NCI-H187 treated with DMSO at 0.1 percent for 48 hours (cell line): ENCODE data around the gene SMARCC1.
"Not testable (repeated sequence)": the region's sequence is repeated elsewhere in the genome, so short reads cannot be mapped to it uniquely, and the experiment has no call there.

Source experiments
- DNase-seq: peaks from one replicate; lab custom pipeline; 2025; lab: John Stamatoyannopoulos, UW

Gene SMARCC1

DNA sequence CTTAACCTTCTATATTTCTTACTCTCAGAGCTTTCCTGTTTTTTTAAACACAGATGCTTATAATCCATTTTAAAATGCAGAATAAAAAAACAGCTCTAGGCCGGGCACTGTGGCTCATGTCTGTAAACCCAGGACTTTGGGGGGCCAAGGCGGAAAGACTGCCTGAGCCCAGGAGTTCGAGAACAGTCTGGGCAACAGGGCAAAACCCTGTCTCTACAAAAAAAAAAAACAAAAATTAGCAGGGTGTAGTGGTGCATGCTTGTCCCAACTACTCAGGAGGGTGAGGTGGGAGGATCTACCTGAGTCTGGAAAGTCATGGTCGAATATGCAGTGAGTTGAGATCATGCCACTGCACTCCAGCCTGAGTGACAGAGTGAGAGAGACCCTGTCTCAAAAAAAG lies 15.5 kb downstream of the SMARCC1 start:
- no peak for DNase-seq

DNA sequence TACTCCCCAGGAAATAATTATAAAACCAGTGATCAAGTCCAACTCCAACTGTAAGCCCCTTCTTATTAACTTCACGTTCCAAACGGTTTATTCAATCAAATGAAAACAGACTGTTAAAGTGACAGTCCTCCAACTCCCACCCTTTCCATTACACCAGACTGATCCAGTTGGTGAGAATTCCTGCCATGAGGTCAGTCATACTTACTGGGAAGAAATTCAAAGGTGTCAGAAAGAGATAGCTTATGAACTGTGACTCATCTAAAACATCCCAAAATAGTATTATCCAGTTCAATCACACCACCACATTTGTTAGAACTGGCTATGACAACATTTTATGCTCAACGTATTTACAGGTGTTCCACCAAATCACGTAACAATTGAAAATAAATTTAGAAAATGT lies 19.5 kb downstream of the SMARCC1 start:
- no peak for DNase-seq

DNA sequence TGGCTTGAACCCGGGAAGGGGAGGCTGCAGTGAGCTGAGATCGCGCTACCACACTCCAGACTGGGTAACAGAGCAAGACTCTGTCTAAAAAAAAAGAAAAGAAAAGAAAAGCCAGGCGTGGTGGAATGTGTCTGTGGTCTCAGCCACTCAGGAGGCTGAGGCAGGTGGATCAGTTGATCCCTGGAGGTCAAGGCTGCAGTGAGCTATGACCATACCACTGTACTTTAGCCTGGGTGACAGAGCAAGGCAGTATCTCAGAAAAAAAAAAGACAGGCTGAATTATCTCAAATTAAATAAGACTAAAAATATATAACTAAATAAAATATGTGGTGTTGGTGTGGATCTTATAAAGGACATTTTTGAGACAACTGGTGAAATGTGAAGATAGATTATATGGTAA lies 20.6 kb downstream of the SMARCC1 start:
- no peak for DNase-seq

DNA sequence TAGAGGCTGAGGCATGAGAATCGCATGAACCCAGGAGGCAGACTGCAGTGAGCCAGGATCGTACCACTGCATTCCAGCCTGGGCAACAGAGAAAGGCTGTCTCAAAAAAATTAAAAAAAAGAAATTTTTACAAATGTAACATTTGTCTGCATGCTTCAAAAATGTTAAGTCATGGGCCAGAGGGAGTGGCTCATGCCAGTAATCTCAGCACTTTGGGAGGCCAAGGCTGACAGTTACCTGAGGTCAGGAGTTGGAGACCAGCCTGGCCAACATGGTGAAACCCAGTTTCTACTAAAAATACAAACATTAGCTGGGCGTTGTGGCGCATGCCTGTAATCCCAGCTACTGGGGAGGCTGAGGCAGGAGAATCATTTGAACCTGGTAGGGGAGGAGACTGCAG lies 21.5 kb downstream of the SMARCC1 start:
- DNase-seq = not testable (repeated sequence)

DNA sequence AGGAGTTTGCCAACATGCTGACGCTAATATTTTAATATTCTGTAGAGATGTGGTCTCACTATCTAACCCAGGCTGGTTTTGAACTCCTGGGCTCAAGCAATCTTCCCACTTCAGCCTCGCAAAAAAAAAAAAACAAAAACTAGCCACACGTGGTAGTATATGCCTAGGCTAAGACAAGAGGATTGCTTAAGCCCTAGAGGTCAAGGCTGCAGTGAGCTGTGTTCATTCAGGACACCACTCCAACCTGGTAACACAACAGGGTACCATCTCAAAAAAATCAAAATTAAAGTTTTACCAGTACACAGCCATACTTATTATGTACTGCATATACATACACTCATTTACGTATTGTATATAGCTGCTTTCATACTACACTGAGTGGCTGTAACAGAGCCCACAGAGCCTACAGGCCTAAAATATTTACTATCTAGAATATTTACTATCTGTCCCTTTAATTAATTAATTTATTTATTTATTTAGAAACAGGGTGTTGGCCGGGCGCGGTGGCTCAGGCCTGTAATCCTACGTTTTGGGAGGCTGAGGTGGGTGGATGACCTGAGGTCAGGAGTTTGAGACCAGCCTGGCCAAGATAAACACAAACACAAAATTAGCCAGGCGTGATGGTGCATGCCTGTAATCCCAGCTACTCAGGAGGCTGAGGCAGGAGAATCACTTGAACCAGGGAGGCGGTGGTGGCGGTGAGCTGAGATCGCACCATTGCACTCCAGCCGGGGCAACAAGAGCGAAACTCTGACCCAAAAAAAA lies 23.2 kb downstream of the SMARCC1 start:
- DNase-seq = no peak

DNA sequence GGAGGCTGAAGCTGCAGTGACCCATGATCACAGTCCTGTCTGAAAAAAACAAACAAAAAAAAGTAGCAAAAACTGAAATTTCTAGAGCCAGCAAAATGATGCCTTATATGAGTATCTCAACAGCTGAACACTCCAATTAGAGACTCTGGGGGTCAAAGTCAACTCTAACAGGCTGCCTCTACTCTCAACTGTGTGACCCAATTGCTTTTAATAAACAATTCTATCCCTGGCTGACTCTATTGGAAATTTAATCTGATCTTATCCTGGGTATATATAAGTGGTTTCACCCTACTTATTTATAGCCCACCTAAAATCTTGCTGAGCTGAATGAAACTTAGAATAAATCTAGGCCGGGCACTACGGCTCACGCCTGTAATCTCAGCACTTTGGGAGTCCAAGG lies 29.0 kb downstream of the SMARCC1 start:
- no peak for DNase-seq

DNA sequence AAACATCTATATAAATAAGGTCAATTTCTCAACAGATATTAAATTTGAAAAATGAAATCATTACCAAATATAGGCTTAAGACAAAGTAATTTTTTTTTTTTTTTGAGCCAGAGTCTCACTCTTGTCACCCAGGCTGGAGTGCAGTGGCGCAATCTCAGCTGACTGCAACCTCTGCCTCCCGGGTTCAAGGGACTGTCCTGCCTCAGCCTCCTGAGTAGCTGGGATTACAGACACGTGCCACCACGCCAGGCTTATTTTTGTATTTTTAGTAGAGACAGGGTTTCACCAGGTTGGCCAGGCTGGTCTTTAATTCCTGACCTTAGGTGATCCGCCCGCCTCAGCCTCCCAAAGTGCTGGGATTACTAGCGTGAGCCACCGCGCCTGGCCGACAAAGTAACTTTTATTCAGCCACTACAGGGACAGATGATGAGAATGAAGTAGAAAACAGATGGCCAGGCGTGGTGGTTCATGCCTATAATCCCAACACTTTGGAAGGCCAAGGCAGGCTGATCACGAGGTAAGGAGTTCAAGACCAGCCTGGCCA lies 30.8 kb downstream of the SMARCC1 start:
- not testable (repeated sequence) for DNase-seq

DNA sequence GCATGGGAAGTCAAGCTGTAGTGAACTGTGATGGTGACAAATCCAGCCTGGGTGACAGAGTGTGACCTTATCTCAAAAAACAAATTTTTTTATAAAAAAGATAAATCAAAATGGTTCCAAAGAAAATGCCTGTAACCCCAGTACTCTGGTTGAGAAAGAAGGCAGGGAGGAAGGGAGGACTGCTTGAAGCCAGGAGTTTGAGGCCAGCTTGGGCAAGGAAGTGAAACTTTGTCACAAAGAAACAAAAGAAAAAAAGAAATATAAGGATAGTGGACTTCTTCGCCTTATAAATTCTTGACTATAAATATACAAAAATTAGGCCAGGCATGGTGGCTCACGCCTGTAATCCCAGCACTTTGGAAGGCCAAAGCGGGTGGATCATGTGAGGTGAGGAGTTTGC lies 34.1 kb downstream of the SMARCC1 start:
- DNase-seq = no peak

DNA sequence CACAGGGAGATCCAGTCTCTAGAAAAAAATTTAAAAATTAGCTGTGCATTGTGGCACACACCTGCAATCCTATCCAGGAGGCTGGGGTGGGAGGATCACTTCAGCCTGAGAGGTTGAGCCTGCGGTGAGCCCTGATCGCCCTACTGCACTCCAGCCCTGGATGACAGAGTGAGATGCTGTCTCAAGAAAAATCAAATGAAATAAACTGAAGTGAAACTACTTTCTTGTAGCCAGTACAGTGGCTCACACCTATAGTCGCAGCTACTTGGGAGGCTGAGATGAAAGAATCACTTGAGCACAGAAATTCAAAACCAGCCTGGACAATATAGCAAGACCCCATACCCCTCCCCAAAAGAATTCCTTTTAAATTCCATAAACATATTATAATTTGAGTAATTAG lies 35.4 kb downstream of the SMARCC1 start:
- DNase-seq = no peak

DNA sequence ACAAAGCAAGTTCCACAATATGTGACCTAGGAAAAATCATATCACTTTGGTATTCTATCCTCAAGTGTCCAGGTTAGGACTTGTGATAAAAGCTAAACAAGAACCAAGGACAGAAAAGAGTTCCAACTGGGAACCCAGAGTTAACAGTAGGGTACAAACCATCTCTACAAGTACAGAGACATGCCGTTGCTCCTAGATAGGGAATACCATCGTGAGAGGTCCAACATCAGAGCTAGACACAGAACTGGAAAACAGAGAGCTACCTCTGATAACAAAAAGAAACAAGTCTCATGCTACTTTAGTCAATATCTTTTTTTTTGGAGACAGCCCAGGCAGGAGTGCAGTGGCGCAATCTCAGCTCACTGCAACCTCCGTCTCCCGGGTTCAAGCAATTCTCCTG lies 37.8 kb downstream of the SMARCC1 start:
- DNase-seq = no peak

DNA sequence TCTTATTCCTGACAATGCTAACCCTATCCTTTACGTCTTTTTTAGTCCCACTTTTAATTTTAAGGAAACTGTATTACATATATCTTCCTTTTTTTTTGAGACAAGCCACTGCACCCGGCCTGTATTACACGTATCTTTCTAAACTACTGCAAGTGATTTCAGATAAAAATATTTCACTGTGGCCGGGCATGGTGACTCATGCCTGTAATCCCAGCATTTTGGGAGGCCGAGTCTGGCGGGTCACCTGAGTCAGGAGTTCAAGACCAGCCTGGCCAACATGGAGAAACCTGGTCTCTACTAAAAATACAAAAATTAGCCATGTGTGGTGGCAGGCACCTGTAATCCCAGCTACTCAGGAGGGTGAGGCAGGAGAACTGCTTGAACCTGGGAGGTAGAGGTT lies 38.3 kb downstream of the SMARCC1 start:
- DNase-seq = not testable (repeated sequence)

DNA sequence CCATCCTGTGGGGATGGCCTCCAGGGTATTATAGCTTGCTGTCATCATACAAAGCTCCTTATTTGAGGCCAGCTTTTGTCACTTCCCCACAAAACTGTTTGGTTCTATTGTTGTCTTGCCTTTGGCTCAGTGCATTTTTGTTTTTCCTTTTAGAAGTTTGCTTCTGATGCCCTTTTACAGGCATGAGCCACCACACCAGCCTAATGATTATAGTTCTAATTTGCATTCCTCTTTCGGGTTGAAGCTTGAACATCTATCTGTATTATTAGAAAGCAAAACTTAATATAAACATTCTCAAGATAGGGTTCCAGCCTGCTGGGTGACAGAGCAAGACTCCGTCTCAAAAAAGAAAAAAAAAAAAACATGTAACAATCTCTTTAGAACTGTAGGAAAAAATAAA lies 39.8 kb downstream of the SMARCC1 start:
- DNase-seq = no peak

DNA sequence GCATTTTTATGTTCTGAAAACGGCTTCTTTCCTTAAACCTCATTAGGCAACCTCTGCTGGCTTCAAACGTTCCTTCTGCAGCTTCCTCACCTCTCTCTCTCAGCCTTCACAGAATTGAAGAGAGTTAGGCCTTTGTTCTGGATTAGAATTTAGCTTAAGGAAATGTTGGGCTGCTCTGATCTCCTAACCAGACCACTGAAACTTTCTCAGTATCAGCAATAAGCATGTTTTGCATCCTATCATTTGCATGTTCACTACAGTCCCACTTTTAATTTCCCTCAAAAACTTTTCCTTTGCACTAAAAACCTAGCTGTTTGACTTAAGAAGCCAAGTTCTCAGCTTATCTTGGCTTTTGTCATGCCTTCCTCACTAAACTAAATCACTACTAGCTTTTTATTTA lies 49.5 kb downstream of the SMARCC1 start:
- no peak for DNase-seq

DNA sequence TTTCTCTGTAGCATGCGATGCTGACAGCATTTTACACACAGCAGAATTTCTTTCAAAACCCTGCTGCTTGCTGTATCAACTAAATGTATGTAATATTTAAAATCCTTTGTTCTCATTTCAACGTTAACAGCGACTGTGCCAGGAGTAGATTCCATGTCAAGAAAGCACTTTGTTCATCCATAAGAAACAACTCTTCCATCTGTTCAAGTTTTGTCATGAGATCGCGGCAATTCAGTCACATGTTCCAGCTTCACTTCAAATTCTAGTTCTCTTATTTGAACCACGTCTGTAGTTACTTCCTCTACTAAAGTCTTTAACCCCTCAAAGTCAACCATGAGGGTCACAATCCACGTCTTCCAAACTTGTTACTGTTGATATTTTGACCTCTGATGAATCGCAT lies 50.6 kb downstream of the SMARCC1 start:
- DNase-seq = no peak

DNA sequence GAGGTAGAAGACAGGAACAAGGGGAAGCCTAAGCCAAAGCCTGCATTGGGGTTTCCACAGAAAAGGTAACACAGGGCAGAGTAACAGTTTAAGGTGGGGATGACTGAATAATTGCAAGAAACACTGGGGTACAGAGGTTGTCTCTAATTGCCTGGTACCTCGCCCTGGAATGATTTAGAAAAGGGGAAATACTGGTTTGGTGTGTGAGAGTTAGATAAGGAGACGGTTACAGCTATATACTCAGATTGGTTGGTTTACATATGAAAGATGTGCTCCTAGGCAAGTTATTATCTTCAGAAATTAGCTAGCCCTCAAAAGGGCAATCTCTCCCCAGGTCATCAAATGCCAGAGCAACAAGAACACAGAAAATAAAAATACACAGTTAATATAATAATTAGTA lies 58.8 kb downstream of the SMARCC1 start:
- no peak for DNase-seq

DNA sequence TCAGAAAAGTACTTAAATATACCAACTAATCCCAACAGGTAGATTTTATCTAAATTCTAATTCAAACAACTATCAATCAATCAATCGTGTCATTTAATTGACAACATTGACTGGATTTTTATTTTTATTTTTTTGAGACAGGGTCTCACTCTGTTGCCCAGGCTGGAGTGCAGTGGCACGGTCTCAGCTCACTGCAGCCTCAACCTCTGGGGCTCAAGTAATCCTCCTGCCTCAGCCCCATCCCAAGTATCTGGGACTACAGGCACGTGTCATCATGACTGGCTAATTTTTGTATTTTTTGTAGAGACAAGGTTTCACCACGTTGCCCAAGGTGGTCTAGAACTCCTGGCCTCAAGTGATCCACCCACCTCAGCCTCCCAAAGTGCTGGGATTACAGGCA lies 64.2 kb downstream of the SMARCC1 start:
- DNase-seq = not testable (repeated sequence)

DNA sequence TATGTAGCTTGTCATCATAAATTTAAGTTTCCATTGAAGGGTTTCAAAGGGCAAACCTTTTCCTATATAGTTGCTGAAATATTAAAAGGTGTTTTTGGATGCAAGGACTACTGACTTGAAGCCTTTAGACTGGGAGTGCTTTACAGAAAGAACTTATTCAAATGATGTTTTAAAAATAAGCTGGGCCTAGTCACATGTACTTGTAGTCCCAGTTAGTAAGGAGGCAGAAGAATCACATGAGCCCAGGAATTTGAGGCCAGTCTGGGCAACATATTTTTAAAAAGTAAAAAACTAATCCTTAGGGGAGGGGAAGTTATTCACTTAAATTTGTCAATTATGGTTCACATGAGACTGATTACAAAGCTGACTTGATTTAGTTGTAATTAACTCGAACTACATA lies 65.0 kb downstream of the SMARCC1 start:
- DNase-seq = no peak

DNA sequence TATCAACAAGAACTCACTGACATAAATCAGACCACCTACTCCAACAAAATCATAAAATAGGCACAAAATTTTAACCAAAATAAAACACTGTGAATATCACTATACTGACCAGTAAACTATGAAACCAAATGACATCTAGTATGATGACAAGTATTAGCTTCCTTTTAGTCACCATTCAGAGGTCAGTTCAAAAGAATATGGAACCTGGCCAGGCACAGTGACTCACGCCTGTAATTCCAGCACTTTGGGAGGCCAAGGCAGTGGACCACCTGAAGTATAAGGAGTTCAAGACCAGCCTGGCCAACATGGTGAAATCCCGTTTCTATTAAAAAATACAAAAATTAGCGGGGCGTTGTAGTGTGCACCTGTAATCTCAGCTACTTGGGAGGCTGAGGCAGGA lies 65.8 kb downstream of the SMARCC1 start:
- DNase-seq = no peak

DNA sequence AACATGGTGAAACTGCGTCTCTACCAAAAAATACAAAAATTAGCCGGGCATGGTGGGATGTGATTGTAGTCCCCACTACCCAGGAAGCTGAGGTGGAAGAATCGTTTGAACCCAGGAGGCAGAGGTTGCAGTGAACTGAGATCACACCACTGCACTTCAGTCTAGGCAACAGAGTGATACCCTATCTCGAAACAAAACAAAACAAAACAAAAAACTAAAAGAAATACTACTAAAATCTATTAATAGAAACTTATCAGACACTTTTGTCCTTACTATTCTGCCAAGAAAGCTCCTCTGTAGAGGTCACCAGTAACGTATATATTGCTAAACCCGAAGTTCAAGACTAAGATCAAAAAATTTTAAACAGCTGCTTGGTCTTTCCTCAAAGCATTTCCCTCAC lies 67.1 kb downstream of the SMARCC1 start:
- DNase-seq = no peak

DNA sequence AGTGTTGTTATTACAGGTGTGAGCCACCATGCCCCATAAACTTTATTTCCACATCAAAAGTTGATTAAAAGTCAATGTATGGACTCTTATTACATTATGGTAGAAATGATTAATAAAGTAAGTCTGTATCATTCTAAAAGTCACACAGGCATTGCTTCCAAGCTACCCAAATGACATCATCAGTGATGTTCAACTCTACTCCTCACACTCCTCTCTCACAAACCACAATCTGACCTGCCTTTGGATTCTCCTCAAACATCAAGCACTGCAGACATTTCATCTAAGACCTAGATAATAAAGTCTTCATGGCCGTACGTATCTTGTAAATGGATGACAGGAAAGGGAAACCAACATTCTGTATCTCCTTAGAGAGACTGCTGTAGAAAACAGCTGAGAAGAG lies 68.0 kb downstream of the SMARCC1 start:
- no peak for DNase-seq

DNA sequence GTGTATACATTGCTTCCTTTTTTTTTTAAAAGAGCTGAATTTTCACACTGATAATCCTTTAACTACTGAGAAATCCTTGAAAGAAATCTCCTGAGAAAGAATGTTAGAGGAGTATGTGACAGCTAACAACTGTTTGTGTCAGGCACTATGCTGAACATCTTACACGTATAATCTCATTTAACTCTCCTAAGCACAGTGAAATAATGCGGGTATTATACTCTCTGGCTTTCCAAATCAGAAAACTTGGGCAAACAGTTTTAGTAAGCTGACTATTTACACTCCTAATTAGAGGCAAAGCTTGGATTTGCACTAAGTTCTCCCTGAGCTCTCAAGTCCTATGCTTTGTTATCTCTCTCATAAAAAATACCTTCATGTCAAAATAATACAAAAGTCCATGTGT lies 69.3 kb downstream of the SMARCC1 start:
- no peak for DNase-seq

DNA sequence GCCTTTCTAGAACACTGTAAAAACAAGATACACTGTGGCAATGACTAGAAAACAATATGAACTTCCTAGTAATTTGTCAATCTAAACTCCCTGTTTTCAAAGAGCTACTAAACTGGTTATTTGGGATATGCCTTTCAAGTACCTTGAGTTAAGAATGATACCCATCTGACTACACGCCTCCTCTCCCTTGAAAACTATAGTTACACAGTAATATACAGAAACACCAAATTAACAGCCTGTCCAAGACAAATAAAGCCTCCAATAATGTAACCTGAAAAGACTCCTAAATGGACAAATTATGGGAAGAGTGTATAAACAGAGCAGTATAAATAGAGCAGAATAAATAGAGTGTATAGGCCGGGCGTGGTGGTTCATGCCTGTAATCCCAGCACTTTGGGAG lies 70.1 kb downstream of the SMARCC1 start:
- no peak for DNase-seq

DNA sequence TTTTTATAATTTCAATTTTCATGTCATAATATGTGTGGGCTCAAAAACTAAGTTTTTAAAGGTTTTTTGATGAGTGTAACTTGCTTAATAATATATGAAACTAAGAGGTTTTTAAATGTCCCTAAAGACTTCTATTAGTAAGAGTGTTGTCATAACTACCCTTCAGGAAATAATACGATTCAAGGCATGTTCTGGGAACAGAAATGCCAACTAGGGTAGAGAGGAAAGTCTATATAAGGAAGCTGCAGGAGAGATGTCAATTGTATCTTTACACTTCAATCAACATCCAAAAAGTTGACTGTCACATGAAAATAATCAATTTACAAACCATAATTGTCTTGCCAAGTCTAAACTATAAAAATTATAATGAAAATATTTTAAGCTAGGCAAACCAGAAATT lies 76.3 kb downstream of the SMARCC1 start:
- no peak for DNase-seq

DNA sequence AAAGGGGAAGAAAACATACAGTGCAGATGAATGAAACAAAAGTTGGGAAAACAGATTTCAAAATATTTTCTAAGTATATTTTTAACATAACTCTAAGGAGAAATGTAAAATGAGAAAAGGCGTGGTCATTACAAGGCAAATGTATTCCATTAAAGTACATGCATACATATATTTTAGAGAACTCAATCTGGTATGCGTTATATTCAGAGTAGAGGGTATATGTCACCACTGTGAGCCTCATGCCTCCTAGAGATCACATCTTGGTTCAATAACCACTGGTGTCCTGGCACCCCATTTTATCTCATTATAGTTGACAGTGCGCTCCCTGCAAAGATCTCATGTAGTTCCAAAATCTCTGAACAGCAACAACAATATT lies 77.5 kb downstream of the SMARCC1 start:
- DNase-seq = no peak
